Loucy (cell line): Measurements from ENCODE around the gene MPO.

ENCODE experiments used
- H2AFZ ChIP-seq: fragments of 200-600 bp; sonication (generic); 2 replicates; pipeline ENCODE4 v1.6.0; 2016; ENCODE audit warnings: antibody characterized with exemption, mild to moderate bottlenecking, low read length, moderate library complexity
- H3F3A ChIP-seq: fragments of 200-600 bp; 2 replicates; pipeline ENCODE4 v1.6.0; 2016; ENCODE audit warnings: antibody characterized with exemption, low read depth, mild to moderate bottlenecking
- H3K27me3 ChIP-seq: fragments of 200-600 bp; sonication (generic); 2 replicates; pipeline ENCODE4 v1.6.1; 2014; ENCODE audit warnings: low read length, mild to moderate bottlenecking; ENCODE audit not compliant: insufficient read depth, poor library complexity, severe bottlenecking
- H3K36me3 ChIP-seq: fragments of 200-600 bp; sonication (generic); 2 replicates; pipeline ENCODE4 v1.6.1; 2016; ENCODE audit warnings: low read length; ENCODE audit not compliant: insufficient read depth
- H3K4me1 ChIP-seq: fragments of 200-600 bp; sonication (generic); 2 replicates; pipeline ENCODE4 v1.5.1; 2014; ENCODE audit warnings: low read length, mild to moderate bottlenecking; ENCODE audit not compliant: insufficient read depth, poor library complexity, severe bottlenecking
- H3K4me2 ChIP-seq: fragments of 200-600 bp; sonication (generic); 2 replicates; pipeline ENCODE4 v1.6.0; 2014; ENCODE audit warnings: antibody characterized with exemption, low read length, low read depth, mild to moderate bottlenecking; ENCODE audit not compliant: poor library complexity, severe bottlenecking
- H3K4me3 ChIP-seq: fragments of 200-600 bp; sonication (generic); 2 replicates; pipeline ENCODE4 v1.5.1; 2014; ENCODE audit warnings: low read length, mild to moderate bottlenecking, mixed read lengths; ENCODE audit not compliant: poor library complexity, severe bottlenecking
- H3K79me2 ChIP-seq: fragments of 200-600 bp; sonication (generic); 2 replicates; pipeline ENCODE4 v1.6.1; 2014; ENCODE audit warnings: low read length; ENCODE audit not compliant: insufficient read depth
- H3K9ac ChIP-seq: fragments of 200-600 bp; sonication (generic); 2 replicates; pipeline ENCODE4 v1.6.0; 2014; ENCODE audit warnings: mild to moderate bottlenecking, low read depth, low read length, moderate library complexity; ENCODE audit not compliant: poor library complexity, severe bottlenecking
- H3K9me2 ChIP-seq: fragments of 200-600 bp; sonication (generic); replicated peaks from 2 replicates; pipeline ENCODE4 v1.6.1; 2016; ENCODE audit warnings: low read depth, low read length, mixed read lengths
- H3K9me3 ChIP-seq: fragments of 200-600 bp; sonication (generic); 2 replicates; pipeline ENCODE4 v1.6.1; 2014; ENCODE audit warnings: mild to moderate bottlenecking, antibody characterized with exemption, low read length, low read depth; ENCODE audit not compliant: insufficient read depth
- H4K20me1 ChIP-seq: fragments of 200-600 bp; sonication (generic); 2 replicates; pipeline ENCODE4 v1.6.0; 2014; ENCODE audit warnings: antibody characterized with exemption, low read length, mild to moderate bottlenecking; ENCODE audit not compliant: insufficient read depth, poor library complexity, severe bottlenecking
- CTCF ChIP-seq: fragments of 200-600 bp; sonication (generic); conservative IDR thresholded peaks from 2 replicates; pipeline ENCODE4 v1.5.1; 2014; ENCODE audit warnings: mild to moderate bottlenecking, antibody characterized with exemption, low read length
- EZH2phosphoT487 ChIP-seq: fragments of 200-600 bp; IDR thresholded peaks from 2 replicates; pipeline ENCODE4 v1.6.1; 2018; ENCODE audit warnings: antibody characterized with exemption, mild to moderate bottlenecking, moderate library complexity, borderline replicate concordance

MPO gene

DNA sequence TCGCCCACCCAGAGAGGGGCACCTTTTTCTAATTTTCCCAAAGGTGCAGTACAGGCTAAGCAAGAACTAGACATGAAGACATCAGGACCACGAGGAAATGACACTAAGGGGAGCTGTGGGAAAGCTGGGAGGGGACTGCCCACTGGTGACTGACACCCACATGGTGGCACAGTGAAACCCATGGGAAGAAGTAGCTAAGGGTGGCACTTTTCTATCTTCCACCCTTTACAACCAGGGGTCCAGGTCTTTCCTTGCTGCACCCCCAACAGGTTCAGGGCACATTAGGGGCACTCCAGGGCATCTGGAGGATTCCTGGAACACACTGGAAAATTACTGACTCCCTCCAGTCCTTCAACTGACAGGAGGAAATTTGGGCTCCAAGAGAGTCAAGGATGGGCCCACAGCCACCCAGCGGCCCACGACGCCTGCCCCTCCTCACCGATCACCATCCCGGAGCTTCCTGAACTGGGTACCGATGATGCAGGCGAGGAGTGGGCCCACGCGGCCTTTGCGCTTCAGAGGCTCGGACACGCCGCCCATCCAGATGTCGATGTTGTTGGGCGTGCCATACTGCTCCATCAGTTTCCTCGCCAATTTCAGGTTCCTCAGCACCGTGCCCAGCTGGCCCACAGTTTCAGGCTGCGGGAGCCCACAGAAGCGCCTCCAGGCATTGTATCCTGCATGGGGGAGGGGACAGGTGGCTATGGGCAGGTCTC is 9.4 kb downstream of the MPO start:
- Histone ChIP-seq H2AFZ (no peak overlapping the region), H3K36me3 (no peaks in the 10 kb centered on the region), H3K27me3 (no peaks in the 10 kb centered on the region), H3K4me1 (no peaks in the 10 kb centered on the region), H3F3A (no peaks in the 10 kb centered on the region), H3K79me2 (no peaks in the 10 kb centered on the region), H3K4me2 (no peak overlapping the region), H3K9me2 (no peaks in the 10 kb centered on the region), H3K9ac (no peak overlapping the region), H3K9me3 (no peaks in the 10 kb centered on the region), H4K20me1 (no peaks in the 10 kb centered on the region), H3K4me3 (no peak overlapping the region)
- TF ChIP-seq CTCF (no peak), EZH2phosphoT487 (no peak)

DNA sequence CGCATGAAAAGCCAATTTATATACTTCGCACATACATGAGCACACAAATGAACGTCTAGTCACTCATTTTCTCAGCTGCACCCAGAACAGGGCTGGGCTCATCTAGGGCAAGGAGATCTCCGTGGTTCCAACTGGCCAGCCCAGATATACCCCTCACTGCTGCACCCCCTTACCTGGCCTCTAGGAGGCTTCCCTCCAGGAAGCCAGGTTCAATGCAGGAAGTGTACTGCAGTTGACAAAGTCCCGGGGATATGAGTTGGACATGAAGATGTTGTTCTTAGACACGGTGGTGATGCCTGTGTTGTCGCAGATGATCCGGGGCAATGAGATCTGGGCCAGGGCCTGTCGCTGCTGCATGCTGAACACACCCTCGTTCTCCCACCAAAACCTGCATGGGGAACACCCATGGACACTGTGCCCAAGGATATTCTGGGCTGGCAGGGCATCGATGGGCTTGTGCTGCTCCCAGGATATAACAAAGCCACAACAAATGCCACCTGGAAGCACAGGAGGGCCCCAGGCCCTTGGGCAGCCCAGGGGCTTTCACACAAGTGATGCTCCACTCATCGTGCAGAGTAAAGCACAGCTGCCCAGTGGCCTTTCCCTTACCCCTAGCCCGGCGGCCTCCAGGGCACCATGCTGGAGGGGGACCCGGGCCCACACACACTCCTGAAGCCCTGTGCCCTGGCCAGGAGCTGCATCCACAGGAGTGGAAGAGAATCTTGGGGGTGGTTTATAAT is 10.1 kb downstream of the MPO start:
- Histone ChIP-seq H3K4me3 (no peak overlapping the region), H3K79me2 (no peaks in the 10 kb centered on the region), H3K9ac (no peak overlapping the region)

DNA sequence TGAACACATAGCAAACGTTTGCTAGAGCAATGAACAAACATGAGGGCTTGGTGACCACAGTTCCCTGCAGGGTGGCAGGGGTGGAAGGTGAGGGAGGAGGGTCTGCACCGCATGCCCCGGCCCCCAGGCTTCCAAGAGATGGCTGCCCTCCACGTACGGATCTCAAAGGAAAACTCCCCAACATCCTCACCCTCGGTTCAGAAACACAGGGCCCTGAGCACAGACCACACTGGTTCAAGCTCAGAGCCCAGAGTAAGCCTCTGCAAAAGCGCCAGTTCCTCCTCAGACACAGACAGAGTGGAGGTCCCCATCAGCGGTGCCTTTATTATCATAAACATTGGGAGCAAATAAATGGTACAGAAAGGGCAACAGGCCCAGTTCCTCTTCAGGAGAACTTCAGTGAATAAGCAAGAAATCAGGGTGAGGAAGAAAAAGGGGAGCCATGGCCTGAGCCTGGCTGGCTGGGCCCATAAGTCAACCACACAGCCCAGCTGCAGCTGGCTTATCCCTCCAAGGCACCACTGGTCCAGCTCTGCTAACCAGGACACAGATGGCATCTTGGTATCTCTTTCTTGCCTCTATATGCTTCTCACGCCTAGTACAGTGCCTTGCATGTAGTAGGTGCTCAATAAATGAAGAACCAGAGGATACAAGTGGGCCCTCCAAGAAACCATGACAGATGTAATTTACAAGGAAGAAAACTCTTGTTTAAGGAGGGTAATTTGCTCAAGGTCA is 11.0 kb downstream of the MPO start:
- no peaks in the 10 kb centered on the region for H4K20me1 ChIP-seq
- no peaks in the 10 kb centered on the region for H3K27me3 ChIP-seq
- no peaks in the 10 kb centered on the region for H3F3A ChIP-seq
- no peaks in the 10 kb centered on the region for H3K9me3 ChIP-seq
- H3K79me2 ChIP-seq: no peaks in the 10 kb centered on the region
- no peak for TF ChIP-seq EZH2phosphoT487
- no peak for TF ChIP-seq CTCF
- H3K4me3 ChIP-seq: no peak overlapping the region
- no peaks in the 10 kb centered on the region for H3K4me1 ChIP-seq
- no peaks in the 10 kb centered on the region for H3K9me2 ChIP-seq
- H3K36me3 ChIP-seq: no peaks in the 10 kb centered on the region
- no peak overlapping the region for H3K4me2 ChIP-seq
- H3K9ac ChIP-seq: no peak overlapping the region
- H2AFZ ChIP-seq: no peak overlapping the region

More for the DNA sequence above, 10.1 kb downstream of the MPO start:
- Histone ChIP-seq H3K4me1 (no peaks in the 10 kb centered on the region), H3K4me2 (no peak overlapping the region), H3K27me3 (no peaks in the 10 kb centered on the region), H3K9me3 (no peaks in the 10 kb centered on the region), H2AFZ (no peak overlapping the region), H3F3A (no peaks in the 10 kb centered on the region), H3K36me3 (no peaks in the 10 kb centered on the region), H3K9me2 (no peaks in the 10 kb centered on the region), H4K20me1 (no peaks in the 10 kb centered on the region)
- TF ChIP-seq EZH2phosphoT487 (no peak), CTCF (peak; percentile 53)
